Effector memory CD8-positive, alpha-beta T cell (primary cell): Measurements from ENCODE around the gene CMTM4.

ENCODE experiments used
- ATAC-seq: fragments of 150-1000 bp; cut with Tn5 transposase; replicated peaks from 2 replicates; pipeline ENCODE4 v1.10.0; 2021; ENCODE audit warnings: mild to moderate bottlenecking, moderate library complexity
- DNase-seq, 3 experiments: peaks; one replicate each; pipeline ENCODE4 v3.0.0; 2021
- H3K27ac Mint-ChIP-seq, 2 donors: one replicate each; pipeline ENCODE4 v1.8.0; 2022; ENCODE audit warnings: mild to moderate bottlenecking in 2 of 2, mixed read lengths in 2 of 2, moderate library complexity in 2 of 2
- H3K27me3 Mint-ChIP-seq, 2 donors: one replicate each; pipeline ENCODE4 v1.8.0; 2022; ENCODE audit warnings: mixed read lengths in 2 of 2
- H3K36me3 Mint-ChIP-seq: one replicate; pipeline ENCODE4 v1.8.0; 2022; ENCODE audit warnings: mild to moderate bottlenecking, moderate library complexity, mixed read lengths; ENCODE audit not compliant: insufficient read depth
- H3K4me1 Mint-ChIP-seq, 2 donors: one replicate each; pipeline ENCODE4 v1.8.0; 2022; ENCODE audit warnings: low read depth in 2 of 2, mixed read lengths in 2 of 2
- H3K4me3 Mint-ChIP-seq, 2 donors: one replicate each; pipeline ENCODE4 v1.8.0; 2022; ENCODE audit warnings: mild to moderate bottlenecking in 2 of 2, mixed read lengths in 2 of 2, moderate library complexity in 2 of 2
- H3K9me3 Mint-ChIP-seq, 2 donors: one replicate each; pipeline ENCODE4 v1.8.0; 2022; ENCODE audit warnings: mixed read lengths in 2 of 2

The CMTM4 gene

DNA sequence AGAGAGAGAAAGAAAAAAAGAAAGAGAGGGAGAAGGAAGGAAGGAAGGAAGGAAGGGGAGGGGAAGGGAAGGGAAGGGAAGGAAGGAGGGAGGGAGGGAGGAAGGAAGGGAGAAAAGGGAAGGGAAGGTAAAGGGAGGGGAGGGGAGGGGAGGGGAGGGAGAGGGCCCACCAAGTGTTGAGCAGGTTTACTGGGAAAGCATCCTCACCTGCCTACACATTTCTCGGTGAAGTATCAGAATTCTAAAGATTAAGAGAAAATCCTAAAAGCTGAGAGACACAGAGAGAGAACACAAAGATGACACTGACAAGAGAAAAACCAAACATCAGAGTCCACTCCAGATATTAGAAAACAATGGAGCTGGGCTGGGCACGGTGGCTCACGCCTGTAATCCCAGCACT is 104.3 kb downstream of the CMTM4 start:
- Mint-ChIP-seq H3K27me3 (no peaks in the 10 kb centered on the region), H3K27ac (no peak overlapping the region), H3K9me3 (no peaks in the 10 kb centered on the region), H3K4me1 (peaks cover 14 to 15% of the 10 kb centered on the region in 2 donors), H3K36me3 (peaks cover 4% of the 10 kb centered on the region), H3K4me3 (no peak overlapping the region)
- ATAC-seq (no peak), DNase-seq (no peak)

- Mint-ChIP-seq H3K9me3 (no peaks in the 10 kb centered on the region), H3K27ac (peak overlapping the region in 1 of 2 donors; percentile 52), H3K4me1 (peaks cover 14 to 15% of the 10 kb centered on the region in 2 donors), H3K36me3 (peaks cover 4% of the 10 kb centered on the region), H3K4me3 (no peak overlapping the region), H3K27me3 (no peaks in the 10 kb centered on the region)
- DNase-seq (no peak), ATAC-seq (no peak)
Measured at GRCh38 chr16:66591018-66591417, 105.5 kb downstream of the CMTM4 start.

DNA sequence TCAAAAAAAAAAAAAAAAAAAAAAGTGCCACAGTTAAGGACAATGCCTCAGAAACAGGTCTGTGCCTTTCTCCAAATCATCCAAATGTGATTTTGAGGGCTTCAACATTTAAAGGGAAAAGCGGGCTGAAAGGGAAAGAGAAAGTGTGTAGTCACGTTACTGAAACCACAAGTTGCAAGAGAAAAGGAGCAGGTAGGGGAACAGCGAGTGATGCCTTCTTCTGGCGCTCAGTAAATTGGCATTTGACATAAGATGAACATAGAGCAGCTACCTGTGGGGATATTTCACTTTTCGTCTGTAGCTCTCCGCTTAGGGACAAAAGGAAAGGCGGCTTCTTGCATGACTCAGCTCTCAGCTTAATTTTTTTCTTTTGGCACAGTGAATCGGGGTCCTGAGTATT is 106.2 kb downstream of the CMTM4 start:
- H3K4me3 Mint-ChIP-seq = peak overlapping the region; percentile 75 to 89
- H3K9me3 Mint-ChIP-seq = no peaks in the 10 kb centered on the region
- peak; percentile 35 for ATAC-seq
- H3K36me3 Mint-ChIP-seq = peaks cover 4% of the 10 kb centered on the region
- no peak for DNase-seq
- peaks cover 14 to 15% of the 10 kb centered on the region in 2 donors for H3K4me1 Mint-ChIP-seq
- peak overlapping the region; percentile 52 to 56 for H3K27ac Mint-ChIP-seq
- H3K27me3 Mint-ChIP-seq = no peaks in the 10 kb centered on the region

GRCh38 chr16:66588981-66589713 is 107.4 kb downstream of the CMTM4 start:
- peak; percentile 100 for ATAC-seq
- H3K27me3 Mint-ChIP-seq = no peaks in the 10 kb centered on the region
- peak; percentile 64 to 68 (median 65) for DNase-seq

GRCh38 chr16:66587881-66588600 is 108.5 kb downstream of the CMTM4 start:
- no peak overlapping the region for H3K4me3 Mint-ChIP-seq
- no peaks in the 10 kb centered on the region for H3K27me3 Mint-ChIP-seq
- peak overlapping the region in 1 of 2 donors; percentile 49 for H3K27ac Mint-ChIP-seq
- no peaks in the 10 kb centered on the region for H3K9me3 Mint-ChIP-seq
- peaks cover 14 to 15% of the 10 kb centered on the region in 2 donors for H3K4me1 Mint-ChIP-seq
- peaks cover 4% of the 10 kb centered on the region for H3K36me3 Mint-ChIP-seq
- DNase-seq = no peak
- ATAC-seq = no peak

More at GRCh38 chr16:66588981-66589713, 107.4 kb downstream of the CMTM4 start:
- no peaks in the 10 kb centered on the region for H3K9me3 Mint-ChIP-seq
- peaks cover 14 to 15% of the 10 kb centered on the region in 2 donors for H3K4me1 Mint-ChIP-seq
- peak overlapping the region; percentile 75 to 89 for H3K4me3 Mint-ChIP-seq
- H3K27ac Mint-ChIP-seq = peak overlapping the region in 1 of 2 donors; percentile 56
- peaks cover 4% of the 10 kb centered on the region for H3K36me3 Mint-ChIP-seq

GRCh38 chr16:66585481-66586239 is 110.9 kb downstream of the CMTM4 start:
- Mint-ChIP-seq H3K27me3 (no peaks in the 10 kb centered on the region), H3K4me3 (no peak overlapping the region), H3K9me3 (no peaks in the 10 kb centered on the region), H3K27ac (peak overlapping the region in 1 of 2 donors; percentile 37), H3K36me3 (peaks cover 4% of the 10 kb centered on the region), H3K4me1 (peaks cover 13 to 15% of the 10 kb centered on the region in 2 donors)
- ATAC-seq (no peak), DNase-seq (no peak)

DNA sequence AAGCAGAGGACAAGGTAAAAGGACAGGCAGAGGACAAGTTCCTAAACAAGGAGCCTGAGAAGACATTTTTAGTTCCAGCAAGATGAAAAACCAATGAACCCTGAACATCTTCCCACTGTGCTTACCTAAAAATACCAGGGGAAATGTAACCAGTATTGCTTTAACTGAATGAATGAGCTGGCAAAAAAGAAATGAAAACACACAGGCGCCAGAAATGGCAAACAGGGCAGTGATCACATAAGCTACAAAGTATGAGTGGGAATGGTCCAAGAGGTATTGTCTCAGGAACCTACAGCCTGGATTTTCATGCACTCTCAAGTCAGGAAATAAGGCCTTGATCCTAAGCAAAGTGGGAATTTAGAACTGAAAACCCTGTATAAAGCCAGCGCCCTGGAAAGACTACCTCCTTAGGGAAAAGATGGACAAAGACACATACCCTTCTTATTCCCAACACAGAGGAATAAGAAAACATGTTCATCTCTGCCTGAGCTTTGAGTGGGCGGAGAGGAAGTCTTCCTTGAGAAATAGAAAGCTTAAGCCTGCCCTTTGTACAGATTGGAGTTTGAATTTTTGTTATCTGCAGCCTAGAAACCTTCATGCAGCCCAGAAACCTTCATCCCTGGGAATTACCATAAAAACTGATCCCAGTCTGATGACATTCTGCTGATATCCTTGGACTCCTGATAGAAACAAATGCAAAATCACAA is 115.1 kb downstream of the CMTM4 start:
- Mint-ChIP-seq H3K9me3 (no peaks in the 10 kb centered on the region), H3K27me3 (peaks cover 10 to 24% of the 10 kb centered on the region in 2 donors), H3K27ac (peak overlapping the region in 1 of 2 donors; percentile 59), H3K4me1 (peaks cover 10 to 13% of the 10 kb centered on the region in 2 donors), H3K36me3 (peaks cover 10% of the 10 kb centered on the region), H3K4me3 (no peak overlapping the region)
- DNase-seq = no peak
- ATAC-seq = no peak

DNA sequence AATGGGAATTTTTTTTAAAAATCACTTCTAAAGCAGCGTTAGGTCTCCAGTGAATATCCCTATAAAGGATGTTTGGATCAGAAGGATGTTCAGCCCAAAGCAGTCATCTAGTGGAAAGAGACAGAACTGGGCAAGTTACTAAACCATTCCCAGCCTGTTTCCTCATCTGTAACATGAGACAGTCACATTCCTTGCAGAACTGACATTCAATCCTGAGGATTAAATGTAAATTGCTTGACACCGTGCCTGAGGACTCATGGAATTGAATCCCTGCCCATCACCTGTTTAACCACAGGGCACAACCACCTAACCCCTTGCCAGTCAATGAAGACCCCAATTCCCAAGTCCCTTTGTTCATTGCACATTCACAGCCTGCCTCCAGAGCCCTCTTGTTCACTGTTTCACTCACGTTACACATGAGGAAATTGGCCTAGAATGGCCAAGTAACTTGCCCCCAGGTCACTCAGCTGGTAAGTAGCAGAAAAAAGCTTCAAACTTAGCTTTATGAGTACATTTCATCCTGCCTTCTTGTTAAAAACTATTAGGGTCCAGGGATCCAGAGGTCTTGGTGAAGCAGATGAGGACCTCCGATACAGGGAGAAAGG is 115.8 kb downstream of the CMTM4 start:
- no peak for DNase-seq
- Mint-ChIP-seq H3K4me1 (peaks cover 10 to 13% of the 10 kb centered on the region in 2 donors), H3K9me3 (no peaks in the 10 kb centered on the region), H3K36me3 (peaks cover 10% of the 10 kb centered on the region), H3K4me3 (no peak overlapping the region), H3K27ac (peak overlapping the region in 1 of 2 donors; percentile 59), H3K27me3 (peaks cover 10 to 24% of the 10 kb centered on the region in 2 donors)
- no peak for ATAC-seq

DNA sequence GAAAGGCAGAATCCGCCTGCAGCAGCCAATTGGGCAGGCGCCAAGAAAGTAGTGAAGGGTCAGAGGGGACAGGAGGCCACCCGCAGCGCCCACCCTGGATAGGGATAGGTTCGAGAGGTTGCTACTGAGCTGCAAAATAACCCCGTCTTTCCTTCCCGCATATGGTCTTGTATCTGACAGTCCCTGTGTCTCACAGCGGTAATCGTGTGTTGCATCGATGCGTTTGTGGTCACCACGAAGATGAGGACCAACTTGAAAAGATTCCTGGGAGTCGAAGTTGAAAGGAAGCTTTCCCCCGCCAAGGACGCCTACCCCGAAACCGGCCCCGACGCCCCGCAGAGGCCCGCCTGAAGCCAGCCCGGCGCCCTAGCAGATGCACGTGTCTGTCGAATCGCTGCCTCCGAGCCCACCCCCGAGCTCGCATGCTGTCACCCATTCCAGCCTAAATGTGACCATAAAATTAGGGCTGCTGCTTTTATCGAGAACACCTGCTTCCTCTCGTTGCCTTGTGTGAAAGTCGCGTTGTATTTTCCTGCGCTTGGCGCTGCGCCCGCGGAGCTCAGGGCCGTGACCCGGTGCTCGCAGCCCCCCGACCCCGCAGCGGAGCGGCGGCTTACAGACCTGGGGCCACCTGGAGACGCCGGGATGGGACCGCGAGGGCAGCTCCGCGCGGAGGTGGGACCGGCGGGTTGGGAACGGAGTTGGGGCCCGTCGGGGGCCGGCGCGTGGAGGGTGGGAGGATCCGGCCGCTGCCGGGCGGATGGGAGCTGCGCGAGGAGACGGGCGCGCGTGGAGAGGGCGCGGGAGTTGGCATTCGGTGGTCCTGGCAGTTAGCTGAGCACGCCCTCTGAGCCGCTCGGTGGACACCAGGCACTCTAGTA is 117.7 kb downstream of the CMTM4 start, which contains the start of gene CMTM2:
Gene CMTM2, plus strand, starts transcription at position 813 of the 881 bp plus-strand sequence. CDS start 145 bp downstream, outside the sequence.
- Mint-ChIP-seq H3K4me1 (peaks cover 19 to 20% of the 10 kb centered on the region in 2 donors), H3K27me3 (peaks cover 10 to 24% of the 10 kb centered on the region in 2 donors), H3K27ac (peak within 1 kb of the TSS in 1 of 2 donors; percentile 67), H3K36me3 (peaks cover 10% of the 10 kb centered on the region), H3K4me3 (peak within 1 kb of the TSS; percentile 73 to 75), H3K9me3 (no peaks in the 10 kb centered on the region)
- peak in 1 of 3 experiments; percentile 10 for DNase-seq
- ATAC-seq = peak; percentile 45

DNA sequence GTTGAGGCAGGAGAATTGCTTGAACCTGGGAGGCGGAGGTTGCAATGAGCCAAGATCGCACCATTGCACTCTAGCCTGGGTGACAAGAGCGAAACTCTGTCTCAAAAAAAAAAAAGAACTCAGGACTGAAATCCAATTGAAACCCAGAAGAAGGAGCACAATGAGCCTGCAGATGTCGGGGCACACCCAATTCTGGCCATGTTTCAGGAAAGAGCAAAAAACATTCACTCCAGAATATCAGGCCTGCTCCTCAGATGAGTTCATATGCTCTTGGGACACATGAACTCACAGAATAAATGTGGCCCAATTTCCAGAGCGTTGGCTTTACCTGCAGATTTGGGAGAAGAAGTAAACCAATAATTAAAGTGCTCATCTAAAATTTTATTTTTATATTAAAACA is 120.2 kb downstream of the CMTM4 start:
- peaks cover 10% of the 10 kb centered on the region for H3K36me3 Mint-ChIP-seq
- H3K27ac Mint-ChIP-seq = no peak overlapping the region
- ATAC-seq (no peak), DNase-seq (no peak)
- H3K27me3 Mint-ChIP-seq = peaks cover 10 to 24% of the 10 kb centered on the region in 2 donors
- peaks cover 28 to 30% of the 10 kb centered on the region in 2 donors for H3K4me1 Mint-ChIP-seq
- no peak overlapping the region for H3K4me3 Mint-ChIP-seq
- H3K9me3 Mint-ChIP-seq = no peaks in the 10 kb centered on the region

- ATAC-seq (no peak), DNase-seq (no peak)
- peaks cover 8 to 20% of the 10 kb centered on the region in 2 donors for H3K27me3 Mint-ChIP-seq
- peaks cover 13% of the 10 kb centered on the region for H3K36me3 Mint-ChIP-seq
- no peak overlapping the region for H3K27ac Mint-ChIP-seq
- no peaks in the 10 kb centered on the region for H3K9me3 Mint-ChIP-seq
- no peak overlapping the region for H3K4me3 Mint-ChIP-seq
- H3K4me1 Mint-ChIP-seq = peaks cover 31 to 32% of the 10 kb centered on the region in 2 donors
Measured at GRCh38 chr16:66575060-66575459, 121.5 kb downstream of the CMTM4 start.

DNA sequence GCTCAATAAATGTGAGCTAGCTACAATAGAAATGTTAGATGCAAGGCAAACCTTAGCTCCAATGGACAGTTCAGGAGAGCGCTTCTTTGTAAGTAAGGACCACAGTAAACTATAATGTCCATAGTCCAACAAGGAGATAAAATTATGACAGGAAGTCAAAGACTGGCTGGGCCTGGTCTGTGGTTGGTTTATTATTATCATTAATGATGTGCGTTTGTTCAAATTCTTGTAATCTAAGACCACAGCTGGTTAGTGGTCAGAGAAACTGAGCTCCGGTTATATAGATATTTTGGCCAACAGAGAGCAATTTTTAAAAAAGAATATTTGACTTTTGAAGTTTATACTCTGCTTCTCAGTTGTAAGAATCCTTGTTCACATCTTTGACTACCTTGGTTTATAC is 122.0 kb downstream of the CMTM4 start:
- no peak for ATAC-seq
- no peak for DNase-seq
- Mint-ChIP-seq H3K36me3 (peaks cover 14% of the 10 kb centered on the region), H3K4me1 (peaks cover 30% of the 10 kb centered on the region in 2 donors), H3K4me3 (no peak overlapping the region), H3K27ac (no peak overlapping the region), H3K27me3 (peaks cover 3 to 15% of the 10 kb centered on the region in 2 donors), H3K9me3 (no peaks in the 10 kb centered on the region)
